NCI-H146 treated with DMSO at 0.1 percent for 48 hours (cell line): ENCODE data around the gene C4A.
"Not testable (repeated sequence)": the region's sequence is repeated elsewhere in the genome, so short reads cannot be mapped to it uniquely, and the experiment has no call there.

Experiments used
- DNase-seq: peaks from one replicate; lab custom pipeline; 2025; ENCODE audit not compliant: unreplicated experiment; lab: John Stamatoyannopoulos, UW

Gene C4A

GRCh38 chr6:32047539-32047854, 65.6 kb downstream of the C4A start:
- no peak for DNase-seq

- DNase-seq, result no peak
These were observed 66.3 kb downstream of the C4A start for GRCh38 chr6:32047855-32048766.

- not testable (repeated sequence) for DNase-seq
These were observed 67.3 kb downstream of the C4A start for GRCh38 chr6:32049149-32049548.

GRCh38 chr6:32049736-32050135, 67.9 kb downstream of the C4A start:
- not testable (repeated sequence) for DNase-seq

- no peak for DNase-seq
These were observed 68.7 kb downstream of the C4A start for GRCh38 chr6:32050562-32050961.
